Glutamatergic neuron (in vitro differentiated cells): ENCODE measurements around the gene OSBPL2. TPM values are rescaled to one million over a fixed set of nuclear protein-coding genes. Genes with fewer than 3 reads are reported as not detected.

Experiments
- DNase-seq: peaks from one replicate; pipeline ENCODE4 v3.0.0; 2022
- H3K27ac Mint-ChIP-seq: one replicate; pipeline ENCODE4 v1.8.0; 2020; ENCODE audit warnings: mild to moderate bottlenecking, mixed read lengths, inconsistent platforms; ENCODE audit not compliant: unreplicated experiment
- H3K27me3 Mint-ChIP-seq: one replicate; pipeline ENCODE4 v1.8.0; 2020; ENCODE audit warnings: mild to moderate bottlenecking, moderate library complexity, mixed read lengths, inconsistent platforms; ENCODE audit not compliant: unreplicated experiment
- H3K36me3 Mint-ChIP-seq: one replicate; pipeline ENCODE4 v1.8.0; 2020; ENCODE audit warnings: mild to moderate bottlenecking, mixed read lengths, inconsistent platforms; ENCODE audit not compliant: unreplicated experiment
- H3K4me1 Mint-ChIP-seq: one replicate; pipeline ENCODE4 v1.8.0; 2020; ENCODE audit warnings: mild to moderate bottlenecking, low read depth, mixed read lengths, inconsistent platforms; ENCODE audit not compliant: unreplicated experiment
- H3K4me3 Mint-ChIP-seq: one replicate; pipeline ENCODE4 v1.8.0; 2020; ENCODE audit warnings: mild to moderate bottlenecking, mixed read lengths, inconsistent platforms; ENCODE audit not compliant: unreplicated experiment
- H3K9me3 Mint-ChIP-seq: one replicate; pipeline ENCODE4 v1.8.0; 2020; ENCODE audit warnings: mild to moderate bottlenecking, moderate library complexity, mixed read lengths, inconsistent platforms; ENCODE audit not compliant: unreplicated experiment
- CTCF ChIP-seq: fragments of 200-600 bp; sonication (generic); IDR thresholded peaks from one replicate; pipeline ENCODE4 v1.5.0; 2021; ENCODE audit not compliant: partially characterized antibody, unreplicated experiment
- total RNA-seq: library from RNA; stranded (reverse); fragmentation: NEBNext Ultra II Directional; extraction: Animal tissue kit (Norgen Biotek cat#: 25700); gene quantifications from one replicate; pipeline ENCODE4 v1.2.1, GENCODE V29; 2021; ENCODE audit not compliant: unreplicated experiment

Gene OSBPL2
- total RNA-seq, 1 donor from 2014 or later: 42.6 TPM

GRCh38 chr20:62303340-62304226 lies 65.3 kb downstream of the OSBPL2 start:
- Mint-ChIP-seq H3K4me1 (peaks cover 18% of the 10 kb centered on the region), H3K27me3 (peaks cover 2% of the 10 kb centered on the region), H3K27ac (peak overlapping the region; percentile 77), H3K36me3 (no peaks in the 10 kb centered on the region), H3K4me3 (peak overlapping the region; percentile 89), H3K9me3 (peaks cover 16% of the 10 kb centered on the region)
- DNase-seq: no peak
- TF ChIP-seq CTCF: no peak

GRCh38 chr20:62304331-62305148 lies 66.2 kb downstream of the OSBPL2 start:
- DNase-seq: no peak
- peaks cover 16% of the 10 kb centered on the region for H3K9me3 Mint-ChIP-seq
- peaks cover 7% of the 10 kb centered on the region for H3K27me3 Mint-ChIP-seq
- H3K36me3 Mint-ChIP-seq: no peaks in the 10 kb centered on the region
- no peak for TF ChIP-seq CTCF
- peak overlapping the region; percentile 89 for H3K4me3 Mint-ChIP-seq
- peaks cover 16% of the 10 kb centered on the region for H3K4me1 Mint-ChIP-seq
- H3K27ac Mint-ChIP-seq: peak overlapping the region; percentile 77

GRCh38 chr20:62305149-62305764 lies 66.9 kb downstream of the OSBPL2 start:
- H3K4me1 Mint-ChIP-seq: peaks cover 16% of the 10 kb centered on the region
- H3K27me3 Mint-ChIP-seq: peaks cover 5% of the 10 kb centered on the region

GRCh38 chr20:62305765-62306413 lies 67.6 kb downstream of the OSBPL2 start:
- H3K4me3 Mint-ChIP-seq: peak overlapping the region; percentile 77
- DNase-seq: no peak
- H3K4me1 Mint-ChIP-seq: peaks cover 16% of the 10 kb centered on the region
- H3K27ac Mint-ChIP-seq: peak overlapping the region; percentile 55
- no peak for TF ChIP-seq CTCF
- H3K36me3 Mint-ChIP-seq: no peaks in the 10 kb centered on the region
- H3K9me3 Mint-ChIP-seq: peaks cover 16% of the 10 kb centered on the region
- peaks cover 5% of the 10 kb centered on the region for H3K27me3 Mint-ChIP-seq

More at GRCh38 chr20:62305149-62305764, 66.9 kb downstream of the OSBPL2 start:
- Mint-ChIP-seq H3K9me3 (peaks cover 16% of the 10 kb centered on the region), H3K4me3 (peak overlapping the region; percentile 77), H3K36me3 (no peaks in the 10 kb centered on the region), H3K27ac (peak overlapping the region; percentile 55)
- TF ChIP-seq CTCF: no peak
- DNase-seq: no peak
